Endothelial cell of umbilical vein (primary cell): Measurements from ENCODE around the gene HOXD12. TPM values are rescaled to one million over a fixed set of nuclear protein-coding genes. Genes with fewer than 3 reads are reported as not detected.

Source experiments
- BruUV-seq: library from RNA; stranded (reverse); fragments of 400-500 nt; replicated peaks from 2 replicates; lab custom pipeline; 2021; lab: Mats Ljungman, UMichigan
- CTCF ChIA-PET: fragments of 300-600, 350-600 bp; sonication (Branson Sonifier 250); formaldehyde crosslinking; loops from one replicate; lab custom pipeline; 2021; ENCODE audit warnings: antibody characterized with exemption, inconsistent platforms; lab: Charles Lee
- POLR2A ChIA-PET: fragments of 300-600, 350-600 bp; sonication (Branson Sonifier 250); formaldehyde crosslinking; loops from one replicate; lab custom pipeline; 2021; ENCODE audit warnings: antibody characterized with exemption, inconsistent platforms; lab: Charles Lee
- DNase-seq: peaks from one replicate; pipeline ENCODE4 v3.0.0-alpha.2; 2011; ENCODE audit warnings: low read depth, low spot score
- FAIRE-seq: peaks from 2 replicates; lab custom pipeline; 2011; peaks lifted over from hg19 to GRCh38; lab: Jason Lieb, UNC
- H2AFZ ChIP-seq: 2 replicates; pipeline ENCODE4 v1.6.0; 2012; ENCODE audit warnings: low read depth, low read length, control low read depth, inconsistent platforms
- H3K27ac ChIP-seq: 2 replicates; pipeline ENCODE4 v1.5.1; 2011; ENCODE audit warnings: low read depth, mild to moderate bottlenecking, control low read depth, low read length, moderate library complexity; ENCODE audit not compliant: insufficient read depth
- H3K27me3 ChIP-seq, 2 experiments: 2 replicates each; pipeline versions ENCODE4 v1.6.0 to v1.6.1; 2011; ENCODE audit warnings: low read length in 2 of 2, mixed read lengths in 1 of 2; ENCODE audit not compliant: control insufficient read depth in 2 of 2, insufficient read depth in 2 of 2
- H3K36me3 ChIP-seq, 2 experiments: 2 replicates in 1 of 2; 3 replicates in 1 of 2; pipeline ENCODE4 v1.5.1; 2011; ENCODE audit warnings: low read length in 2 of 2, mild to moderate bottlenecking in 1 of 2, moderate library complexity in 1 of 2; ENCODE audit not compliant: control insufficient read depth in 2 of 2, insufficient read depth in 2 of 2; ENCODE audit errors: extremely low read depth in 1 of 2
- H3K4me1 ChIP-seq: 3 replicates; pipeline ENCODE4 v1.5.1; 2011; ENCODE audit warnings: mild to moderate bottlenecking, low read length; ENCODE audit not compliant: control insufficient read depth, insufficient read depth; ENCODE audit errors: extremely low read depth
- H3K4me2 ChIP-seq: 2 replicates; pipeline ENCODE4 v1.6.1; 2011; ENCODE audit warnings: low read length, control low read depth, mixed read lengths; ENCODE audit not compliant: insufficient read depth
- H3K4me3 ChIP-seq, 3 experiments: fragments of 200-600 bp in 1 of 3; sonication (generic), shearing (Covaris generic) in 1 of 3; replicated peaks in 1 of 3; 2 replicates each; pipeline ENCODE4 v1.5.1; 2011 to 2016; ENCODE audit warnings: control low read depth in 3 of 3, low read length in 3 of 3, mild to moderate bottlenecking in 2 of 3, inconsistent platforms in 1 of 3, low read depth in 1 of 3, moderate library complexity in 1 of 3; ENCODE audit not compliant: insufficient read depth in 1 of 3
- H3K79me2 ChIP-seq: 2 replicates; pipeline ENCODE4 v1.6.0; 2012; ENCODE audit warnings: low read length, inconsistent platforms; ENCODE audit not compliant: control insufficient read depth, insufficient read depth
- H3K9ac ChIP-seq: replicated peaks from 2 replicates; pipeline ENCODE3; 2011; ENCODE audit warnings: low read length, control low read depth; ENCODE audit not compliant: insufficient read depth; ENCODE audit errors: extremely low read depth
- H3K9me1 ChIP-seq: replicated peaks from 3 replicates; pipeline ENCODE4 v1.6.0; 2011; ENCODE audit warnings: mild to moderate bottlenecking, low read length; ENCODE audit not compliant: control insufficient read depth, insufficient read depth; ENCODE audit errors: extremely low read depth
- H3K9me3 ChIP-seq: replicated peaks from 2 replicates; pipeline ENCODE4 v1.5.1; 2012; ENCODE audit warnings: low read length, inconsistent platforms; ENCODE audit not compliant: control insufficient read depth, insufficient read depth
- H4K20me1 ChIP-seq: replicated peaks from 2 replicates; pipeline ENCODE3; 2011; ENCODE audit warnings: mild to moderate bottlenecking, low read length; ENCODE audit not compliant: control insufficient read depth, insufficient read depth; ENCODE audit errors: extremely low read depth
- CTCF ChIP-seq, 2 donors: IDR thresholded peaks; 1 replicate in 1 of 2; 2 replicates in 1 of 2; pipeline ENCODE4 v1.5.1; 2011; ENCODE audit warnings: low read length in 2 of 2, mild to moderate bottlenecking in 2 of 2, moderate library complexity in 2 of 2, control low read depth in 1 of 2, inconsistent platforms in 1 of 2, low read depth in 1 of 2; ENCODE audit not compliant: insufficient read depth in 1 of 2; ENCODE audit errors: extremely low read depth in 1 of 2
- EZH2 ChIP-seq: IDR thresholded peaks from 2 replicates; pipeline ENCODE4 v1.6.1; 2012; ENCODE audit warnings: borderline replicate concordance, low read depth, mild to moderate bottlenecking, moderate library complexity, low read length, inconsistent platforms; ENCODE audit not compliant: severe bottlenecking
- FOS ChIP-seq: IDR thresholded peaks from 2 replicates; pipeline ENCODE4 v1.6.1; 2011; ENCODE audit warnings: mild to moderate bottlenecking, low read length, moderate library complexity, borderline replicate concordance; ENCODE audit not compliant: insufficient read depth
- GATA2 ChIP-seq: IDR thresholded peaks from 2 replicates; pipeline ENCODE4 v1.7.0; 2011; ENCODE audit warnings: low read depth, mild to moderate bottlenecking, moderate library complexity, mixed read lengths, low read length; ENCODE audit not compliant: insufficient read length, insufficient read depth
- JUN ChIP-seq: IDR thresholded peaks from 2 replicates; pipeline ENCODE4 v1.6.1; 2011; ENCODE audit warnings: borderline replicate concordance, low read depth; ENCODE audit not compliant: insufficient read length, insufficient read depth
- MAX ChIP-seq: IDR thresholded peaks from 2 replicates; pipeline ENCODE4 v1.6.1; 2011; ENCODE audit not compliant: insufficient read depth, insufficient read length
- MYC ChIP-seq: IDR thresholded peaks from one replicate; pipeline ENCODE4 v1.6.1; 2011; ENCODE audit warnings: mild to moderate bottlenecking, low read depth, low read length
- POLR2A ChIP-seq: IDR thresholded peaks from 2 replicates; pipeline ENCODE4 v1.6.1; 2012; ENCODE audit warnings: low read depth, mild to moderate bottlenecking, control low read depth, low read length
- POLR2AphosphoS5 ChIP-seq: IDR thresholded peaks from 2 replicates; pipeline ENCODE4 v1.6.1; 2012; ENCODE audit warnings: low read depth, mild to moderate bottlenecking, control low read depth, low read length, moderate library complexity; ENCODE audit not compliant: insufficient read depth
- dilution Hi-C: fragments of 300-500 bp; cut with MboI; formaldehyde crosslinking; loops from one replicate; pipeline ENCODE4 v1.15.0; 2019; ENCODE audit warnings: low sequenced_read_pairs; ENCODE audit not compliant: extremely low pct_ligation_motif_present
- intact Hi-C: fragments of 100-400 bp; cut with micrococcal nuclease; formaldehyde crosslinking; loops from one replicate; pipeline ENCODE4 v1.10.0; 2022
- polyA plus RNA-seq, 4 experiments: library from polyadenylated mRNA; depleted of rRNA in 3 of 4; stranded (reverse) in 3 of 4; unstranded in 1 of 4; fragments of >200 nt; gene quantifications; 2 replicates each; pipeline versions ENCODE4 v1.2.1 to v1.2.3, GENCODE V29; 2011 to 2012; ENCODE audit warnings: missing spikeins in 1 of 4
- total RNA-seq: library from RNA; stranded (reverse); gene quantifications from 2 replicates; pipeline ENCODE4 v1.2.3, GENCODE V29; 2021

HOXD12 gene
- total and polyA plus RNA-seq, 2 donors (not counting 3 experiments of a cell fraction or from before 2014, with no cell fraction given) = not detected

DNA sequence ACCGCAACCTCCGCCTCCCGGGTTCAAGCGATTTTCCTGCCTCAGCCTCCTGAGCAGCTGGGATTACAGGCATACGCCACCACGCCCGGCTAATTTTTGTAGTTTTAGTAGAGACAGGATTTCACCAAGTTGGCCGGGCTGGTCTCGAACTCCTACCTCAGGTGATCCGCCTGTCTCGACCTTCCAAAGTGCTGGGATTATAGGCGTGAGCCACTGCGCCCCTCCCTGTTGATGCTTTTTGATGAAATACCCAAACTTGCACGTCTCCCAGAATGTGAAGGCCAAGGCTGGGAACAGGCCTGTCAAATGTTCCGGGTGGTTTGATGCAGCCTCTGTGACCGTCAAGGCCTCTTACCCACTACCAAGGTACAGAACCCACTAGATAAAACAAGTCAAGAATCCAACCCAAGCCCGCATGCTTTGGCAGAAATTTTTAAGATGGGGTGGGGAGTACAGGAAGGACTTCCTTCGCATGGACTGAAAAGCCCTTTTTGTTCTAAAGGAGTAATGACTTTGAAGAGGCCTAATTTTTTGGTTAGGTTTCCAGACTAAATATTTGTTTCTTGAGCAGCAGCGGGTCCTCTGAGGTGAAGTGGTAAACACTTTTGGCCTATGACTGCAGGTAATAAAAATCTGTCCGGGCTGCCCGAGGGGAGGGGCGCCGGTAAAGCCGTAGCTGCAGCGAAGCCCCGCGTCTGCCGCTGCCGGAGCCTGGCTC lies 12.1 kb upstream of the HOXD12 start:
- intact Hi-C loops (loop anchor here (1.0 to 2.0 kb wide), 3 partner anchors 673 to 837 kb away; no protein-coding TSS in a partner anchor), dilution Hi-C loops (no loop called here)
- no peak overlapping the region for H3K9ac ChIP-seq
- ChIA-PET POLR2A (no interaction called here), CTCF (interaction anchor here (0.6 to 6.1 kb wide), 16 partner anchors 9 to 1390 kb away, joined by 3 to 102 read pairs (median 4); no protein-coding TSS in a partner anchor)
- H3K36me3 ChIP-seq = no peaks in the 10 kb centered on the region
- H3K79me2 ChIP-seq = no peaks in the 10 kb centered on the region
- no peaks in the 10 kb centered on the region for H3K4me1 ChIP-seq
- H4K20me1 ChIP-seq = no peaks in the 10 kb centered on the region
- peaks cover 91 to 99% of the 10 kb centered on the region in 2 experiments for H3K27me3 ChIP-seq
- H3K9me1 ChIP-seq = no peaks in the 10 kb centered on the region
- DNase-seq (no peak), FAIRE-seq (no peak)
- no TSS peak for BruUV-seq
- H3K27ac ChIP-seq = no peak overlapping the region
- TF ChIP-seq JUN = no peak
- TF ChIP-seq GATA2 = no peak
- no peak for TF ChIP-seq EZH2
- TF ChIP-seq MAX = no peak
- no peak for TF ChIP-seq MYC
- no peak for TF ChIP-seq POLR2A
- no peak for TF ChIP-seq FOS
- no peak for TF ChIP-seq POLR2AphosphoS5
- TF ChIP-seq CTCF (IDR thresholded peaks at IDR 0.05; ENCODE audit: extremely low read depth in 1 of 2, insufficient read depth in 1 of 2, low read depth in 1 of 2, low read length in 2 of 2) = no peak
- H3K9me3 ChIP-seq = no peaks in the 10 kb centered on the region
- no peak overlapping the region for H2AFZ ChIP-seq
- H3K4me2 ChIP-seq = no peak overlapping the region
- no peak overlapping the region for H3K4me3 ChIP-seq
